GM23338 (cell line): ENCODE measurements around the gene RTL10.

Source experiments
- EZH2phosphoT487 ChIP-seq: fragments of 200-600 bp; sonication (generic); IDR thresholded peaks from one replicate; pipeline ENCODE4 v1.8.1; 2018; ENCODE audit warnings: antibody characterized with exemption; ENCODE audit not compliant: unreplicated experiment
- POLR2AphosphoS5 ChIP-seq: IDR thresholded peaks from 2 replicates; pipeline ENCODE4 v1.6.1; 2016; ENCODE audit warnings: antibody characterized with exemption, low read depth
- TF ChIP-seq, protein P1 (sequence below), 2 experiments: fragments of 200-600 bp in 1 of 2; sonication (generic) in 1 of 2; conservative IDR thresholded peaks; 2 replicates each; pipeline versions ENCODE4 v1.5.1 to v1.6.1; 2016 to 2017; ENCODE audit warnings: antibody characterized with exemption in 2 of 2, low read depth in 2 of 2, mild to moderate bottlenecking in 2 of 2, moderate library complexity in 1 of 2
- TF ChIP-seq, protein P2 (sequence below): IDR thresholded peaks from one replicate; pipeline ENCODE4 v1.6.1; 2018; ENCODE audit warnings: antibody characterized with exemption; ENCODE audit not compliant: unreplicated experiment

- TF ChIP-seq, protein P1, sequence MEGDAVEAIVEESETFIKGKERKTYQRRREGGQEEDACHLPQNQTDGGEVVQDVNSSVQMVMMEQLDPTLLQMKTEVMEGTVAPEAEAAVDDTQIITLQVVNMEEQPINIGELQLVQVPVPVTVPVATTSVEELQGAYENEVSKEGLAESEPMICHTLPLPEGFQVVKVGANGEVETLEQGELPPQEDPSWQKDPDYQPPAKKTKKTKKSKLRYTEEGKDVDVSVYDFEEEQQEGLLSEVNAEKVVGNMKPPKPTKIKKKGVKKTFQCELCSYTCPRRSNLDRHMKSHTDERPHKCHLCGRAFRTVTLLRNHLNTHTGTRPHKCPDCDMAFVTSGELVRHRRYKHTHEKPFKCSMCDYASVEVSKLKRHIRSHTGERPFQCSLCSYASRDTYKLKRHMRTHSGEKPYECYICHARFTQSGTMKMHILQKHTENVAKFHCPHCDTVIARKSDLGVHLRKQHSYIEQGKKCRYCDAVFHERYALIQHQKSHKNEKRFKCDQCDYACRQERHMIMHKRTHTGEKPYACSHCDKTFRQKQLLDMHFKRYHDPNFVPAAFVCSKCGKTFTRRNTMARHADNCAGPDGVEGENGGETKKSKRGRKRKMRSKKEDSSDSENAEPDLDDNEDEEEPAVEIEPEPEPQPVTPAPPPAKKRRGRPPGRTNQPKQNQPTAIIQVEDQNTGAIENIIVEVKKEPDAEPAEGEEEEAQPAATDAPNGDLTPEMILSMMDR (conservative IDR thresholded peaks at IDR 0.05; ENCODE audit: low read depth in 2 of 2): no peak
- TF ChIP-seq EZH2phosphoT487 (no peak), POLR2AphosphoS5 (no peak)
- TF ChIP-seq, protein P2, sequence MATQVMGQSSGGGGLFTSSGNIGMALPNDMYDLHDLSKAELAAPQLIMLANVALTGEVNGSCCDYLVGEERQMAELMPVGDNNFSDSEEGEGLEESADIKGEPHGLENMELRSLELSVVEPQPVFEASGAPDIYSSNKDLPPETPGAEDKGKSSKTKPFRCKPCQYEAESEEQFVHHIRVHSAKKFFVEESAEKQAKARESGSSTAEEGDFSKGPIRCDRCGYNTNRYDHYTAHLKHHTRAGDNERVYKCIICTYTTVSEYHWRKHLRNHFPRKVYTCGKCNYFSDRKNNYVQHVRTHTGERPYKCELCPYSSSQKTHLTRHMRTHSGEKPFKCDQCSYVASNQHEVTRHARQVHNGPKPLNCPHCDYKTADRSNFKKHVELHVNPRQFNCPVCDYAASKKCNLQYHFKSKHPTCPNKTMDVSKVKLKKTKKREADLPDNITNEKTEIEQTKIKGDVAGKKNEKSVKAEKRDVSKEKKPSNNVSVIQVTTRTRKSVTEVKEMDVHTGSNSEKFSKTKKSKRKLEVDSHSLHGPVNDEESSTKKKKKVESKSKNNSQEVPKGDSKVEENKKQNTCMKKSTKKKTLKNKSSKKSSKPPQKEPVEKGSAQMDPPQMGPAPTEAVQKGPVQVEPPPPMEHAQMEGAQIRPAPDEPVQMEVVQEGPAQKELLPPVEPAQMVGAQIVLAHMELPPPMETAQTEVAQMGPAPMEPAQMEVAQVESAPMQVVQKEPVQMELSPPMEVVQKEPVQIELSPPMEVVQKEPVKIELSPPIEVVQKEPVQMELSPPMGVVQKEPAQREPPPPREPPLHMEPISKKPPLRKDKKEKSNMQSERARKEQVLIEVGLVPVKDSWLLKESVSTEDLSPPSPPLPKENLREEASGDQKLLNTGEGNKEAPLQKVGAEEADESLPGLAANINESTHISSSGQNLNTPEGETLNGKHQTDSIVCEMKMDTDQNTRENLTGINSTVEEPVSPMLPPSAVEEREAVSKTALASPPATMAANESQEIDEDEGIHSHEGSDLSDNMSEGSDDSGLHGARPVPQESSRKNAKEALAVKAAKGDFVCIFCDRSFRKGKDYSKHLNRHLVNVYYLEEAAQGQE: no peak
These were observed 37.7 kb upstream of the RTL10 start for GRCh38 chr22:19892257-19892879.
